Measurements from ENCODE around the gene PIGA.

Gene PIGA

DNA sequence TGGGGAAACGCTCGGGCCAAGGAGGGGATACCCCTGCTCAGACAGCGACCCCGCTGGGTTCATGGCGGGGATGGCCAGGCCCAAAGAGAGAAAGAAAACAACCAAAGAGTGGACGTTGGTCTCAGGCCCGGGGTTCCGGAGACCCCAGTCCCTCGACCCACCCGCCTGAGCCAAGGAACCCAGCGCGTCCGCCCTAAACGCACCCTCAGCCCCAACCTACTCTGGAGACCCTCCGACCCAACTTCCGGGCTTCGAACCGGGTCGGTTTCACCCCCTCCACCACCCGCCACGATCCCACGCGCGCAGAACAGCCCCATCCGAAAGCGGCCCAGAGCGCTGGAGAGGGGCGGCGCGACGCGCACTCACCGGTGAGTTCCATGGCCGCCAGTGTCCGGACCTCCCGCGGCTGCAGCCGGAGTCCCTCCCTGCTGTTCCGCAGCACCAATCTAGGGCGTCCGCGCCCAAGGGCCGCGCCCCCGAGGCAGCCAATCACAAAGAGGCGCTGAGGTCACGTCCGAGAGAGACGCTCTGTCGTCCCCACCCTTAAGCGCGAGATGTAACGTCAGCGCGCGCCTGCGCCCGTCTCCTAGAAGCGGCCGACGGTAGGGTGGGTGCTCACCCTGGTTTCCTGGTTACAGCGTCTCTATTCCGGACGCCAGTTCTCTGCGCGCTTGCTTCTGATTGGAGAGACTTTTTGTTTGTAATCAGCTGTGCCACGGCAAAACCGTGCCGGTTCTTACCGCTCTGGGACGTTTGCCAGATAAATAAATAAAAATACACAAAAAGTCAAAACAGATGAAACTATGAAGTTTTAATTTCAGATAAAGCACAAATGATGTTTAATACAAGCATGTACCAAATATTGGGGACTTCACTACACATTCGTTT lies at the start of gene PIGA:
Gene PIGA, minus strand, starts transcription at position 389 of the 888 bp plus-strand sequence. CDS start 3,593 bp downstream, outside the sequence.
- TF ChIP-seq, protein P1, sequence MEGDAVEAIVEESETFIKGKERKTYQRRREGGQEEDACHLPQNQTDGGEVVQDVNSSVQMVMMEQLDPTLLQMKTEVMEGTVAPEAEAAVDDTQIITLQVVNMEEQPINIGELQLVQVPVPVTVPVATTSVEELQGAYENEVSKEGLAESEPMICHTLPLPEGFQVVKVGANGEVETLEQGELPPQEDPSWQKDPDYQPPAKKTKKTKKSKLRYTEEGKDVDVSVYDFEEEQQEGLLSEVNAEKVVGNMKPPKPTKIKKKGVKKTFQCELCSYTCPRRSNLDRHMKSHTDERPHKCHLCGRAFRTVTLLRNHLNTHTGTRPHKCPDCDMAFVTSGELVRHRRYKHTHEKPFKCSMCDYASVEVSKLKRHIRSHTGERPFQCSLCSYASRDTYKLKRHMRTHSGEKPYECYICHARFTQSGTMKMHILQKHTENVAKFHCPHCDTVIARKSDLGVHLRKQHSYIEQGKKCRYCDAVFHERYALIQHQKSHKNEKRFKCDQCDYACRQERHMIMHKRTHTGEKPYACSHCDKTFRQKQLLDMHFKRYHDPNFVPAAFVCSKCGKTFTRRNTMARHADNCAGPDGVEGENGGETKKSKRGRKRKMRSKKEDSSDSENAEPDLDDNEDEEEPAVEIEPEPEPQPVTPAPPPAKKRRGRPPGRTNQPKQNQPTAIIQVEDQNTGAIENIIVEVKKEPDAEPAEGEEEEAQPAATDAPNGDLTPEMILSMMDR (conservative IDR thresholded peaks at IDR 0.05; ENCODE audit: low read length): no peak
- no peak for TF ChIP-seq EZH2phosphoT487 (IDR thresholded peaks at IDR 0.05; ENCODE audit: borderline replicate concordance)
- Histone ChIP-seq H3K4me3 (ENCODE audit: low read length, poor library complexity, severe bottlenecking) (peak within 1 kb of the TSS; percentile 92), H4K20me1 (ENCODE audit: insufficient read depth, low read length, poor library complexity, severe bottlenecking) (peaks cover 5% of the 10 kb centered on the region), H3F3A (ENCODE audit: low read depth) (no peaks in the 10 kb centered on the region), H2AFZ (ENCODE audit: low read length) (peak within 1 kb of the TSS; percentile 88), H3K9me2 (replicated peaks; ENCODE audit: low read depth, low read length) (no peaks in the 10 kb centered on the region), H3K36me3 (ENCODE audit: insufficient read depth, low read length) (peaks cover 10% of the 10 kb centered on the region; the same call in 1 of the 2 replicates), H3K27me3 (ENCODE audit: insufficient read depth, low read length, poor library complexity, severe bottlenecking) (no peaks in the 10 kb centered on the region), H3K4me1 (ENCODE audit: insufficient read depth, low read length, poor library complexity, severe bottlenecking) (peaks cover 9% of the 10 kb centered on the region), H3K9me3 (ENCODE audit: insufficient read depth, low read depth, low read length) (no peaks in the 10 kb centered on the region), H3K79me2 (ENCODE audit: insufficient read depth, low read length) (peaks cover 31% of the 10 kb centered on the region), H3K4me2 (ENCODE audit: low read depth, low read length, poor library complexity, severe bottlenecking) (peak within 1 kb of the TSS; percentile 89), H3K9ac (ENCODE audit: low read depth, low read length, poor library complexity, severe bottlenecking) (peak within 1 kb of the TSS; percentile 89)

GRCh38 chrX:15384304-15384703 lies 49.0 kb upstream of the PIGA start, which contains the start of gene VEGFD:
Gene VEGFD, minus strand, starts transcription at chrX:15384413. Its CDS starts 467 bp downstream, at chrX:15383946.
- Histone ChIP-seq H3K9me2 (replicated peaks; ENCODE audit: low read depth, low read length) (no peaks in the 10 kb centered on the region), H3K4me2 (ENCODE audit: low read depth, low read length, poor library complexity, severe bottlenecking) (no peak within 1 kb of the TSS), H3K79me2 (ENCODE audit: insufficient read depth, low read length) (no peaks in the 10 kb centered on the region), H2AFZ (ENCODE audit: low read length) (no peak within 1 kb of the TSS), H3K4me1 (ENCODE audit: insufficient read depth, low read length, poor library complexity, severe bottlenecking) (no peaks in the 10 kb centered on the region), H4K20me1 (ENCODE audit: insufficient read depth, low read length, poor library complexity, severe bottlenecking) (no peaks in the 10 kb centered on the region), H3K36me3 (ENCODE audit: insufficient read depth, low read length) (no peaks in the 10 kb centered on the region), H3K9ac (ENCODE audit: low read depth, low read length, poor library complexity, severe bottlenecking) (no peak within 1 kb of the TSS), H3K4me3 (ENCODE audit: low read length, poor library complexity, severe bottlenecking) (no peak within 1 kb of the TSS), H3F3A (ENCODE audit: low read depth) (no peaks in the 10 kb centered on the region), H3K27me3 (ENCODE audit: insufficient read depth, low read length, poor library complexity, severe bottlenecking) (no peaks in the 10 kb centered on the region), H3K9me3 (ENCODE audit: insufficient read depth, low read depth, low read length) (no peaks in the 10 kb centered on the region)
- TF ChIP-seq, protein P1 (conservative IDR thresholded peaks at IDR 0.05; ENCODE audit: low read length): no peak
- TF ChIP-seq EZH2phosphoT487 (IDR thresholded peaks at IDR 0.05; ENCODE audit: borderline replicate concordance): no peak

GRCh38 chrX:15382813-15383212 lies 47.5 kb upstream of the PIGA start:
- no peaks in the 10 kb centered on the region for H4K20me1 ChIP-seq (ENCODE audit: insufficient read depth, low read length, poor library complexity, severe bottlenecking)
- no peaks in the 10 kb centered on the region for H3K4me1 ChIP-seq (ENCODE audit: insufficient read depth, low read length, poor library complexity, severe bottlenecking)
- H3K9me3 ChIP-seq (ENCODE audit: insufficient read depth, low read depth, low read length): no peaks in the 10 kb centered on the region
- H3F3A ChIP-seq (ENCODE audit: low read depth): no peaks in the 10 kb centered on the region
- H3K9ac ChIP-seq (ENCODE audit: low read depth, low read length, poor library complexity, severe bottlenecking): no peak overlapping the region
- no peaks in the 10 kb centered on the region for H3K27me3 ChIP-seq (ENCODE audit: insufficient read depth, low read length, poor library complexity, severe bottlenecking)
- TF ChIP-seq, protein P1 (conservative IDR thresholded peaks at IDR 0.05; ENCODE audit: low read length): peak; percentile 59
- no peak for TF ChIP-seq EZH2phosphoT487 (IDR thresholded peaks at IDR 0.05; ENCODE audit: borderline replicate concordance)
- no peak overlapping the region for H3K4me2 ChIP-seq (ENCODE audit: low read depth, low read length, poor library complexity, severe bottlenecking)
- no peaks in the 10 kb centered on the region for H3K36me3 ChIP-seq (ENCODE audit: insufficient read depth, low read length)
- no peaks in the 10 kb centered on the region for H3K9me2 ChIP-seq (replicated peaks; ENCODE audit: low read depth, low read length)
- H3K79me2 ChIP-seq (ENCODE audit: insufficient read depth, low read length): no peaks in the 10 kb centered on the region
- no peak overlapping the region for H3K4me3 ChIP-seq (ENCODE audit: low read length, poor library complexity, severe bottlenecking)
- no peak overlapping the region for H2AFZ ChIP-seq (ENCODE audit: low read length)

Measured in Loucy (cell line).